GM18508 (cell line): ENCODE results near the gene EEF2KMT.
"Not testable (repeated sequence)": the region's sequence is repeated elsewhere in the genome, so short reads cannot be mapped to it uniquely, and the experiment has no call there.

Experiments used
- ATAC-seq: cut with Tn5 transposase; IDR thresholded peaks from one replicate; pipeline ENCODE4 v1.9.1; 2021; ENCODE audit warnings: moderate number of reproducible peaks; ENCODE audit not compliant: insufficient read depth, unreplicated experiment

The EEF2KMT gene

DNA sequence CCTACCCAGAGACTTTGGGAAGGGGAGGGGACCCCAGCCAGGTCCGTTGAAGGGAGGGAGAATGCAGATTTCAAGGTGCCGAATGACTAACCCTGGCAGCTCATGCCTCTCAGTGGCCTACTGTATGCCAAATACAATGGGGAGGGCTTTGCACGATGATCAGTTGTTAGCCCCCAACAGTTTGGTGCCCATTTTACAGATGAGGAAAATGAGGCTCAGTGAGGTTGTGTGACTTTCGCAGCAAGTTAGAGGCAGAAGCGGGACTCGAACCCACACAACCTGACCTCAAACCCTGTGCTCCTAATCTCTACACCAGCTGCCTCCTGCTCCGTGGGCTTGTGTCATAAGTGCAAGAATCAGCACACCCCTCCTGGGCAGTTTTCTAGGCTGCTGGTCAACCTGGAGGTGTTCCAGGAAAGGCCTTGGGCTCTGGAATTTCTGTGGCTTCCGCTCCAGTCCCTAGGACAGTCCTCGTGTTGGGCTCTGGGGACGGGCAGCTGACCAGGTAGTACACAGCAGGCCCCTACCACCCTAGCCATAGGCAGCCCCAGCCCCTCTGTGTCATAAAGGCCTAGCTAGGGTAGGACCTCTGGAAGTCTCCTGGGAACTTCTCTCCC, 52.0 kb downstream of the EEF2KMT start:
- ATAC-seq = no peak

DNA sequence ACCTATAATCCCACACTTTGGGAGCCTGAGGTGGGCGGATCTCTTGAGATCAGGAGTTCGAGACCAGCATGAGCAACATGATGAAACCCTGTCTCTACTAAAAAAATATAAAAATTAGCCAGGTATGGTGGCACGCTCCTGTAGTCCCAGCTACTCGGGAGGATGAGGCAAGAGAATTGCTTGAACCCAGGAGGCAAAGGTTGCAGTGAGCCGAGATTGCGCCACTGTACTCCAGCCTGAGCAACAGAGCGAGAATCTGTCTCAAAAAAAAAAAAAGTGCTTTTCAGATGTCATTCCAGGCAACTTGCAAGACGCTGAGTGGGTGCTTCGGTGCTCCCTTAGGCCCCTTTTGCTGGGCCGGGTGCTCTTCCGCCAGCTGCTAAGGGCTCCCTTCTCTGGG, 53.0 kb downstream of the EEF2KMT start:
- ATAC-seq = not testable (repeated sequence)

DNA sequence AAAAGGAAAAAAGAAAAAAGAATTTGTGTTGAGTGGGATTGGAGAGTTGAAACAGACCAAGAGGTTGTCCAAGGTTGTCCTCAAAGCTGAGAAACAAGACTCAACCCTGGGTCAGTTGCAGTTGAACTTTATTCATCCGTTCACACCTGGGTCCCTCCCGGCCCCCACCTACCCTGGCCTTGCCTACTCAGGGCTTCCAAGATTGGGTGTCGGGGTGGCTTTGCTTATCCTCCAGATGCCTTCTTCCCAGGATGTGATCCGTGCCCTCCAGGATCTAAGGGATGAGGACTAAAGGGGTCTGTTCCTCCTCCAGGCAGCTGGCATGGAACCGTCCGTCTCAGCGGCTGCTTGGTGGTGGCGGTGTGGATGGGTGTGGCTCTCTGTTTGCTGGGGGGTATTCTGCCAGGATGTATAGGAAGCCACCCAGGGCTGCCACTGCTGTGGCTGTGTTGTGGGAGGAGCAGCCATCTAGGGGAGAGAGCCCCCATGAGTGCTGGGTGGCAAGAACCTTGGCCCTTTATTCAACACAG, 53.5 kb downstream of the EEF2KMT start:
- ATAC-seq = no peak

DNA sequence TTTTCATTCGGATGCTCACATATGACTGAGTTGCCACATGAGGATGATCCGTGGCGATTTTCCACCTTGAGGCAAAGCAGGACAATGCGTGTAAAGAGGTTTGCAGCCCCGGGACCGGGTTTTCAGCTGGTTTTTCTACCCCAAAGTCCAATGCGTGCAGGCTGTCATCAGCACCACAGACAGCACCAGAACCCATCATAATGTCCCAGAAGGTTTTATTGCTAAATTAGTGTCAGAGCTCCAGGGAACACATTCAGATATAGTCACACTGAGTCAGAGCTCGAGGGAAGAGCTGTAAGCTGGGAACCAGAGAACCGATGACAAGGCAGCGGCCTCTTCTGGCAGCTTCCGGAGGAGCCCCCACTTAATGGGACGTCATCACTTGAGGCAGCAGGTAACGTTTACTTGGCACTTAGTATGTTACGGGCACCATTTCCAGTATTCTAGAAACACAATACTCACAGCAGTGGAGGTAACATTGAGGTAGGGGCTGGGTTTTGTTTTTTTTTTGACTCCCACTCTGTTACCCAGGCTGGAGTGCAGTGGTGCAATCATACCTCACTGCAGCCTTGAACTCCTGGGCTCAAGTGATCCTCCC, 54.9 kb downstream of the EEF2KMT start:
- ATAC-seq = no peak

DNA sequence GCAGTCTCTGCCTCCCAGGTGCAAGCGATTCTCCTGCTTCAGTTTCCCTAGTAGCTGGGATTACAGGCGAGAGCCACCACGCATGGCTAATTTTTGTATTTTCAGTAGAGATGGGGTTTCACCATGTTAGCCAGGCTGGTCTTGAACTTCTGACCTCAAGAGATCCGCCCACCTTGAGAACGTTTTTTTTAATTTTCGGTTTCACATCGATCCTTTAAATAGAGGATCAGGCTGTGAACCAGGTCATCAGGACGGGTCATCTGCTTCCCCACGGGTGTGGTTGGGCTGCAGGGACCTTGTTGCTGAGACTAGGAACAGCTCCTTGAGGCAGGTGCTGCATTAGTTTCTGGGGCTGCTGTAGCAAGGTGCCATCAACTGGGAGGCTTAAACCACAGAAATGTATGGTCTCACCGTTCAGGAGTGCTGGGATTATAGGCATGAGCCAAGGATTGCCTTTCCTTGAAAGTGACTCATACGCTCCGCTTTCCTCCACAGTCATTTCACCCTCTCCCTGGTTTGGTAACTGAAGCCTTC, 55.9 kb downstream of the EEF2KMT start:
- no peak for ATAC-seq

DNA sequence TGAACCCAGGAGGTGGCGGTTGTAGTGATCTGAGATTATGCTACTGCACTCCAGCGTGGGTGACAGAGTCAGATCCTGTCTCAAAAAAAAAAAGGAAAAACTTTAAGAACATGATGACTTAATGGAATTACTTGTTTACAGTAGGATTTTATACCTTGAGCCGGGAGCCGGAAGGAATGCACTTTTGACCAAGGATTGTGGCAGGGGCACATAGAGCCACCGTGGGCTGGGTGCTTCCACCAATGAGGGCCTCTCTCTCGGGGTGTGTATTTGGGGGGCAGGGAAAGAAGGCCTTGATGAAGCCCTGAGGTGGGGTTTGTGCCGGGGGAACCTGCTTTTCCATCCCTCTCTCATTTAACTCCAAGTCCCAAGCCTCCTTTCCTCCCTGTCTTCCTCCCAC, 57.1 kb downstream of the EEF2KMT start:
- ATAC-seq = no peak

DNA sequence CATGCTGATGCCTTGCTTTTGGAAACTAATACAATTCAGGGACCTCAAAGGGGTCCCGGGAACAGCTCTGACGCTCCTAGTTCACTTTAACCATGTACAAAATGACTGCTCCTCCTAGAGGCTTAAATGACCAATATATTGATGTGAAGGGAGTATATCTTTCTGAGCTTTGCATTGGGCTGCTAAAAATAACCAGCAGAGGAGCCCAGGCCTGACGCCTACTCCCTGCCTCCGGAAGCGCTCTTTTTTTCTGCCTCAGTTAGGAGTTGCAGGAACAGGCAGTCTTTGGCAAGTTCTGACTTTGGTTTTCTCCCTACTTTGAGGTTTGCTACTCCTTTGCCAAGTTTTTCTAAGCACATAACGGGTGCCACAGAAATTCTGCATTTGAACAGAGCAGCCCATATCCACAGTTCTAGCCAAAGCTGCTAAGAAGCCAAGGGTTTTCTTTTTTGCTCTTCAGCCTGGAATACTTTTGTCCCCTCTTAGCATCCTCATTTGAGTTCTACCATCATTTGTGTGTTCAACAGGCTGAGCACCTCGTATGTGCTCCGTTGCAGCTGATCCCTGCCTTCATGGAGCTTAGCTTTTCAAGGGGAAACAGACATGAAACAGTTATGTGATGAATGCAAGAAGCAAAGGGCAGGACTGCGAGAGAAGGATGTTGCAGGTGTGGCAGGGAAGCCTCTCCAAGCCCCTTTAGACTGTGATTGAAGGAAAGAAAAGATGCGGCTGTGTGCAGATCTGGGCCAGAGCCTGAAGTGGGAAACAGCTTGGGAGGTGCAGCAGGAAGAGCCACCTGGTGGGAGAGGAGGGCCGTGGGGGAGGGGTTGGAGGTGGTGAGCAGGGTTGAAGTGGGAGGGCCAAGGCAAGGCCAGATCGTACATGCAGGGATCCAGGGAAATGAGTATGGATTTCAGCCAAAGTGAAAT, 61.1 kb downstream of the EEF2KMT start:
- no peak for ATAC-seq

DNA sequence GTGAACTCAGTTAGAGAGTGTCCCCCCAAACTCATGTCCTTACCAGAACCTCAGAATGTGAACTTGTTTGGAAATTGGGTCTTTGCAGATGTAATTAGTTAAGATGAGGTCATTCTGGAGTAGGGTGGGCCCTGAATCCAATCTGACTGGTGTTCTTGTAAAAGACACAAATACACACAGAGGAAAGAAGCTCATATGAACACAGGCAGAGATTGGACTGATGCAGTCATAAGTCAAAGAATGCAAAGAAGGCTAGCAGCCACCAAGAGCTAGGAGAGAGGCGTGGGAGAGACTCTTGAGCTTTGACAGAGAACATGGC, 61.7 kb downstream of the EEF2KMT start:
- ATAC-seq = no peak
